A673 (cell line): ENCODE results near the gene MS4A10.

Experiments used
- EZH2 ChIP-seq: fragments of 200-600 bp; sonication (generic); IDR thresholded peaks from 2 replicates; pipeline ENCODE4 v1.6.1; 2017; ENCODE audit warnings: borderline replicate concordance, low read depth, mild to moderate bottlenecking, mixed read lengths, antibody characterized with exemption, low read length; ENCODE audit not compliant: poor library complexity, severe bottlenecking
- TF ChIP-seq, protein P1 (sequence below): fragments of 300-800, 200-600 bp; sonication (generic); conservative IDR thresholded peaks from 2 replicates; pipeline ENCODE4 v1.5.1; 2017; ENCODE audit warnings: low read depth, mild to moderate bottlenecking, antibody characterized with exemption, low read length, moderate library complexity, mixed read lengths

DNA sequence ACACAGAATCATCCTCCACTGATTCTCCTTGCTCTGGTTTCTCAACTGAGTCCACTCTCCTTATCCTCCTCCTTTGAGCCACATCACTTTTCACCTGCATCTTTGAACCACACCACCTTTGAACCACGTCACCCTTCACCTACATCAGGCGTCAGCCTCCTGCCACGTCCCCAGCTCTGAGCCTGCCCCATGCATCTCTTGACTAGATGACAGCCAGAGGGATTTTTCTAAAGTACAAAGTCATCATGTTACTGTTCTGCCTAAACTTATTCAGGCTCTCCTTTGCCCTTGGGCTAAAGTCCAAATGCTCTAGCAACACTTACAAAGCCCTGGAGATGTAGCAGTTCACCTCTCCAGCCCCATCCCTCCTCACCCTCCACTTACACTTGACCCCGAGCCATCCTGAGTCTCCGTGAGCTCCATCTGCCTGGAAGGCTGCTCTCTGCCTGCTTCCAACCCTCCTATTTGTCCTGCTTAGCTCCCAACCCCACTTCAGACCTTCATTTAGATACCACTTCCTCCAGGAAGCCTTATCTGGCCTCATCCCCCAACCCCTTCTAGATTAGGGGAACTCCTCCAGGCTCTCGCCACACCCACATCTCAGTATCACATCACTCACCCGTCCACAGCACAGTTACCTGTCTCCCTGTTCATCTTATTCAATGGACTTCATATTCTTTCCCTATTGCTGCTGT, 3.7 kb upstream of the MS4A10 start:
- TF ChIP-seq, protein P1, sequence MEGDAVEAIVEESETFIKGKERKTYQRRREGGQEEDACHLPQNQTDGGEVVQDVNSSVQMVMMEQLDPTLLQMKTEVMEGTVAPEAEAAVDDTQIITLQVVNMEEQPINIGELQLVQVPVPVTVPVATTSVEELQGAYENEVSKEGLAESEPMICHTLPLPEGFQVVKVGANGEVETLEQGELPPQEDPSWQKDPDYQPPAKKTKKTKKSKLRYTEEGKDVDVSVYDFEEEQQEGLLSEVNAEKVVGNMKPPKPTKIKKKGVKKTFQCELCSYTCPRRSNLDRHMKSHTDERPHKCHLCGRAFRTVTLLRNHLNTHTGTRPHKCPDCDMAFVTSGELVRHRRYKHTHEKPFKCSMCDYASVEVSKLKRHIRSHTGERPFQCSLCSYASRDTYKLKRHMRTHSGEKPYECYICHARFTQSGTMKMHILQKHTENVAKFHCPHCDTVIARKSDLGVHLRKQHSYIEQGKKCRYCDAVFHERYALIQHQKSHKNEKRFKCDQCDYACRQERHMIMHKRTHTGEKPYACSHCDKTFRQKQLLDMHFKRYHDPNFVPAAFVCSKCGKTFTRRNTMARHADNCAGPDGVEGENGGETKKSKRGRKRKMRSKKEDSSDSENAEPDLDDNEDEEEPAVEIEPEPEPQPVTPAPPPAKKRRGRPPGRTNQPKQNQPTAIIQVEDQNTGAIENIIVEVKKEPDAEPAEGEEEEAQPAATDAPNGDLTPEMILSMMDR, result no peak
- TF ChIP-seq EZH2, result no peak
